ENCODE data around the gene OR2T3.
"Not testable (repeated sequence)": the region's sequence is repeated elsewhere in the genome, so short reads cannot be mapped to it uniquely, and the experiment has no call there.

OR2T3 gene, protein sequence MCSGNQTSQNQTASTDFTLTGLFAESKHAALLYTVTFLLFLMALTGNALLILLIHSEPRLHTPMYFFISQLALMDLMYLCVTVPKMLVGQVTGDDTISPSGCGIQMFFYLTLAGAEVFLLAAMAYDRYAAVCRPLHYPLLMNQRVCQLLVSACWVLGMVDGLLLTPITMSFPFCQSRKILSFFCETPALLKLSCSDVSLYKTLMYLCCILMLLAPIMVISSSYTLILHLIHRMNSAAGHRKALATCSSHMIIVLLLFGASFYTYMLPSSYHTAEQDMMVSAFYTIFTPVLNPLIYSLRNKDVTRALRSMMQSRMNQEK

DNA sequence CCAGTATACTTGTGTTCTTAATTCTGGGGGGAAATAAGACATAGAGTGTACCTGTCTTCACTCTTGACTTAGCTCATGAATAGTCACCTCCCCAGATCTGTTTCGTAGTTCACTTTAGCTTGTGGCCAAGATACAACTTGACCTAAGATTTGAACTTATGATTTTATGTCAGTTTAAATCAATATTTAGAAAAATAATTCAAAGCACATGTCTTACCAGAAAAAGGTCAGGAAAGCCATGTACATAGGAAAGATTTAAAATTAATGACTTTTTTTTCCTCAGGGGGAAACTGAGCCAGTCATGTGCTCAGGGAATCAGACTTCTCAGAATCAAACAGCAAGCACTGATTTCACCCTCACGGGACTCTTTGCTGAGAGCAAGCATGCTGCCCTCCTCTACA, at the start of gene OR2T3:
TSS of gene OR2T3 (plus strand) at position 301 of the 400 bp plus-strand sequence. CDS start at position 301, 0 bp downstream.
- not testable (repeated sequence) for DNase-seq (ENCODE audit: low read depth in 2 of 2)

DNA sequence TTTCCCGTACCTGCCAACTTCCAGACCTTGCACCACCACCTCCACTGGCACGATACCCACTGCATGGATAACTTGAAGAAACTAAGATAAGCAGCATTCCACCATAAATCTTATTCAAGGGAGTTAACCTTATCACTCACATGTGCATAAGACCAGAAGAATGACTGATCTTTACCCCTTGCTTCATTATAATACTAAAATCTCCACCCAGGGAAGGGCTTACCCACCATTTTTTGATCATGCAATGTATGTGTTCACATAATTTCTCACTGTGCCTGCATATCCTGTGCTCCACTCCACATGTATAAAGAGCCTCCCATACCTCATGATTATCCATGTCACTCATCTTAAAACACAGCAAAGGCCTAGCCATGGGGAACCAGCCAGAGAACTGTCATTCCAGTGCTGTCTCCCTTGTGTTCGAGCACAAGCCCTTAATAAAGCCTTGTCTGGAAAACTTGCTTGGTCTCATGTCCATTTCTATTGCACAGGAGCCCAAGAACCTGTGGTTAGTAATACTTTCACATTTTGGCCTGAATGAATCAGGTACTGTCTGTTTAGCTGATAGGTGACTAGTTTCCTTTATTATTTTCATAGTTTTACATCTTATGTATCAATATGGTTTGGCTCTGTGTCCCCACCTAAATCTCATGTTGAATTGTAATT, 45.5 kb upstream of the OR2T3 start:
- DNase-seq (ENCODE audit: low read depth in 2 of 2) = not testable (repeated sequence)

DNA sequence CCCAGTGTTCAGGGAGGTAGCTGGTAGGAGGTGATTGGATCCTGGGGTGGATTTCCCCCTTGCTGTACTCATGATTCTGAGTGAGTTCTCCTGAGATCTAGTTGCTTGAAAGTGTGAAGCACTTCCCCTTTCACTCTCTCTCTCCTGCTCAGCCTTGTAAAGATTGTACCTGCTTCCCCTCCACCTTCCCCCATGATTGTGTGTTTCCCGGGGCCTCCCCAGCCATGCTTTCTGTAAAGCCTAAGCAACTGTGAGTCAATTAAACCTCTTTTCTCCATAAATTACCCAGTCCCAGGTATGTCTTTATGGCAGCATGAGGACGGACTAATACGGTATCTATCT, 45.0 kb upstream of the OR2T3 start:
- DNase-seq (ENCODE audit: low read depth in 2 of 2) = not testable (repeated sequence)

DNA sequence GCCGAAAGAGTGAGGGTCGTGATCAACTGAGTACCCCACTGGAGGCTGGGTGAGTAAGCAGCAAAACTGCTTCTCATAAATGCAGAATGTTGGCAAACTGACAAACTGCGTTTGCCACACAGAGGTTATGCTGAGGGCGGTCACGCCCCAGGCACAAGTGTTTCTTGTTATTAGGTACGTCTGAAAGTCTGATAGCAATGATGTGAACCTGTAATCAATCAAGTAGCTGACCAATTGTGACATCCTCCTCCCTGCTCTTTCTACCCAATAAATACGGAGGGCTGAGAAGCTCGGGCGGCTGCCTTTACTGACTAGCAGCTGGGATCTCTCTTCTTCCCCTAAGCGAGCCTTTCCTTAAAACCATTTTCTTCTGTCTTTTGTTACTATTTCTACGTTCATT, 41.5 kb upstream of the OR2T3 start:
- not testable (repeated sequence) for DNase-seq (ENCODE audit: low read depth in 2 of 2)

DNA sequence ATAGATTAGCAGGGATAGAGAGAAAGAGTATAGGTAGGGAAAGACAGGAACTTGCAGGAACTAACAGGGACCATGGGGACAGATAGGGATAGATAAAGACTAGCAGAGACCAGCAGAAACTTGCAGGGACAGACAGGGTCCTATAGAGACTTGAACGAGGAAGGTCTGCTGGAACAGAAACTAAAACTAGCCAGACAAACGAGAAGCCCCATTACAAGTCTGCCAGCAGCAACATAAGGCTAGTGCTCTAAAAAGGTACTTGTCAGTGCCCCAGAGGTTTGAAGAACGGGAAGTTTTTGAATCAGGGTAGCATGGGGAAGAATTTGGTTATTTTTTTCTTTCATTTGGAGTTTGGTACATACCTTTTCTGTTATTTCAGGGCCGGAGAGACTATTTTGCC, 41.0 kb upstream of the OR2T3 start:
- DNase-seq (ENCODE audit: low read depth in 2 of 2) = not testable (repeated sequence)

DNA sequence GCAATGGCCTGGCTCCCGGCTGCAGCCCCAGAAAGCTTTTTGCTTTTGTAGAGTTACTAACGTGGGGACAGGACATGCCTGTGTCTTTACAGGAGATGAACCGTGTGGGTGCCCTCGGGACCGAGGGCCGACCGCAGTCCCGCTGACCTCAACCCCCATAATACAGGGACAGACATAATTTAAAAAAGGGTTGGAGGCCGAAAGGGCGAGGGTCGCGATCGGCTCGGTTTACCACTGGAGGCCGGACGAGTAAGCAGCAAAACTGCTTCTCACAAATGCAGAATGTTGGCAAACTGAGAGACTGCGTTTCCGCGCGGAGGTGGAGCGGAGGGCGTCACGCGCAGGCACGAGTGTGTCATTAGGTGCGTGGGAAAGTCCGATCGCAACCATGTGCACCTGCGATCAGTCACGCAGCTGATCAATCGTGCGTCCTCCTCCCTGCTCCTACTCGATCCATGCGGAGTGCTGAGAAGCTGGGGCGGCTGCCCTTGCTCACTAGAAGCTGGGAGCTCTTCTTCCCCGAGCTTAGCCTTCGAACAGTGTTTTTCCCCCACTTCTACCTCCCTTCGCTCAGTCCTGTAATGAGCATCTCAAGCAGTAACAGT, 39.2 kb upstream of the OR2T3 start:
- not testable (repeated sequence) for DNase-seq (ENCODE audit: low read depth in 2 of 2)

DNA sequence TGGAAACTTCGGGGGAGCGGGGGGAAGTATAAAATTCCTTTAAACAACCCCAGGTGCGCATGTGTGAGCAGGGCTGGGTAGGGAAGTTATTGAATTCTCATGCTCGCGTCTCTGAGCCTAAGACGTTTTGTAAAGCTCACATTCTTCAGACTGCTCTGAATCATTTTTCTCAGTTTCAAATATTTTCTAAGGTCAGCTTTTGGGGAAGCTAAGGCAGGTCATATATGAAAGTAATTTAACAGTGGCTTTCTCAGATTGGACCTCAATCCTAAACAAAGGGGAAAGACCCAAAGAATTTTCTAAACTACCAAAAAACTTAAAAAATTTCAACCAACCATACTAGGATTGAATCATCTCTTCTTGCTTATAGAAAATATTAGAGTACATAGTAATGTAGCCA, 38.2 kb upstream of the OR2T3 start:
- not testable (repeated sequence) for DNase-seq (ENCODE audit: low read depth in 2 of 2)

DNA sequence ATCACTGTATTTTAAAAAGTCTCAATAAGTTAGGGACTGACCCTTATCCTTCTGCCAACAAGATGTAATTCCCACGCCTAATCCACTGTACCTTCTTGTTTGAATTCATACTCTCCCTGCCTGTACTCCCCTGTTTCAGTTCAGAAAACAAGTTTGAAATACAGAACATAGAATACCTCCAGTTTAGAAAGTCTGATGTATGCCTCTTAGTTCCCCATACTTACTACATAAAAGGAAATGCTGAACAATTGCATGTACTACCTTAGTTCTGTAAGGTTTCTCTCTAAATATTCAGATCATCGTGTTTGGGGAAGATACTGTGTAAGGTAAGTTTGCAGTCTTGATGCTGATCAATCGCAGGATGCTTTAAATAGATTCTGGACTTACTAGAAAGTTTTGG, 36.8 kb upstream of the OR2T3 start:
- DNase-seq (ENCODE audit: low read depth in 2 of 2) = not testable (repeated sequence)

DNA sequence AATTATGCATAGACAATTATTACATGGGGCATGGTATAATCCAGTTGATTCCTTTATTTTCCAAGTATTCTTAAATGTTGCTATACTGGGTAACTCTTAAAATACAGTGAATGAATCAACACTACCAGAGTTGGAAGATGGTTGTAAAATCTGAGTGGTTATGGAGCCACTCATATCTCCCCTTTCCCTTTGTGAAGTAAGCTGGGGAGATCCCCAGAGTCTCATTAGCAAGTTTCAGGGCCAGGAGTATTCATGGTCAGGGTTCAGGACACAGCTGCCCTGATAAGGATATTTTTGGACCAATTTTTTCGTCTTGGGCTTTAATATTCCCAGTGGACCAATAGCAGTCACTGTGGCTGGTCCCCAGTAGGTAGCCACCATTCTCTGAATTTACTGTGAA, 34.5 kb upstream of the OR2T3 start:
- DNase-seq (ENCODE audit: low read depth in 2 of 2) = not testable (repeated sequence)

DNA sequence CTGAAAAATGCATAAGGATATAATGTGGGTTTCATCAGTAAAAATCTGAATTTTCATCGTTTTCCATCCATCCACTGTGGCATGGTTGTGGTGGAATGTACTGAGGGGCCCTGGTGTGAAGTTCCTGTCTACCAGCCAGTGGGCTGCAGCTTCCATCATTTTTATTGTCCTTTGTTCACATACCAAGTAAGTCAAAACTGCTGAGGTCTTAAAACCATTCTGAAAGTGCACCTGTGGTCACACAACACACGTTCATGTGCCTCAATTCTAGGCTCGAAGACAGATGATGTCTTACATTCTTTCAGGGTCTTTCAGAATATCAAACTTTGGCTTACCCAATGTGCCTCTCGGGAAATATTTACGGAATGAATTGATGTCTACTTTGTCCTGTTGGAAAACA, 33.9 kb upstream of the OR2T3 start:
- DNase-seq (ENCODE audit: low read depth in 2 of 2) = not testable (repeated sequence)

DNA sequence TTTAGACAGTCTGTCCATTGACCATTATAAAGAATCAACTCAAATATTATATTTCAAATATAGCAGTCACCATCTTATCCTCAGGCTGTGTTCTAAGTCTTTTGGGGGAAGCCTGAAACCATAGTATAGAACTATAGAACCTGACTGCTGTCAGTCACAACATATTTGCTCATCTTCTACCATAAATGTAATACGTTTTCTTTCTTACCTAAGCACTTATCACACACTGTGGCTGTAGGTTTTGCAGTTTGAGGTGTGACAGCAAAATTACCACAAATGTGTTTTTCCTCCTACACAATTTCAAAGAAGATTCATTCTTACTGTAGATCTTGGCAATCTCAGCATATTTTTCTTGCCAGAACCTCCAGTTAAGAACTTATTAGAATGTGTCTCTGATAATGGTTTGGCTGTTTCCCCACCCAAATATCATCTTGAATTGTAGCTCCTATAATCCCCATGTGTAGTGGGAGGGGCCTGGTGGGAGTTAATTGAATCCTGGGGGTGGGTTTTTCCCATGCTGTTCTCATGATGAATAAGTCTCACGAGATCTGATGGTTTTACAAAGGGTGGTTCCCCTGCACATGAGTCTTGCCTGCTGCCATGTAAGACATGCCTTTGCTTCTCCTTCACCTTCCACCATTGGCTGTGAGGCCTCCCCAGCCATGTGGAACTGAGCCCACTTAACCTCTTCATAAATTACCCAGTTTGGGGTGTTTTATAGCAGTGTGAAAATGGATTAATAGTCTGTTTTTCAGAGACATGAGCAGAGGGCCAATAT, 30.5 kb upstream of the OR2T3 start:
- not testable (repeated sequence) for DNase-seq (ENCODE audit: low read depth in 2 of 2)

DNA sequence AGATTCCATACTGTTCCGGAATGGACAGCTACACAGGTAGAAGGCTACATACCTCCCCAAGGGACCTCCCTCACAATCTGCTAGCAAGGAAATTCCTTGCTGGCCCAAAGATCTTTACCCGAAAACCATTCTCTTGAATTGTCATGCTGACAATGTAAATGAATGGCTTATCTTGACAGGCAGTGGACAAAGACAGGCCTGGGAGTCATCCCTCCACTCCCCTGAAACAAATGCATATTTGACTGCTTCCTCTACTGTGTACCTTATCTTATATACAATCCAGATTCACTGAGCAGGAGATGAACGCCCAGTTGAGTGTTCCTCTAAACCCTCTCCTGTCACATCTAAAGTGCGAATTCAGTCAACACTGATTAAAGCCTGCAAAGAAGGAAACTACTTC, 28.5 kb upstream of the OR2T3 start:
- not testable (repeated sequence) for DNase-seq (ENCODE audit: low read depth in 2 of 2)

DNA sequence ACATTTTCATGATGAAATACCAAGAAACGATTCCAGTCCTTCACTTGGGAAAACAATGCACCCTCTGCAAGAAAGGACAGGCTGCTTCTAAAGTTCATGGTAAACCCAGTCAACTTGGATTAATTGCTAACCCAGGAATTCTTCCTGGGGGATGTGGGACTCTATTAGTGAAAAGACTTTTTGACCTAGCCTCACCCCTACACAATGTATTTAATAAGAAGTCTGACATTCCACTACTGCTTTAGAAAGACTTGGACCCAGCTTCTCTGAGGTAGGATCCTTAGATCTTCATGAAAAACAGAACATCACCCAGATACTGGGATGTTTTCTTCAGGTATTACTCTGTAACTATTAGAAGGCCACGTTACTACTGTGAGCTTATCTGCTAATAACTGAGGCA, 27.8 kb upstream of the OR2T3 start, which contains the start of gene OR2T2:
TSS of gene OR2T2 (plus strand) at position 239 of the 400 bp plus-strand sequence. CDS start 7,161 bp downstream, outside the sequence.
- not testable (repeated sequence) for DNase-seq (ENCODE audit: low read depth in 2 of 2)

DNA sequence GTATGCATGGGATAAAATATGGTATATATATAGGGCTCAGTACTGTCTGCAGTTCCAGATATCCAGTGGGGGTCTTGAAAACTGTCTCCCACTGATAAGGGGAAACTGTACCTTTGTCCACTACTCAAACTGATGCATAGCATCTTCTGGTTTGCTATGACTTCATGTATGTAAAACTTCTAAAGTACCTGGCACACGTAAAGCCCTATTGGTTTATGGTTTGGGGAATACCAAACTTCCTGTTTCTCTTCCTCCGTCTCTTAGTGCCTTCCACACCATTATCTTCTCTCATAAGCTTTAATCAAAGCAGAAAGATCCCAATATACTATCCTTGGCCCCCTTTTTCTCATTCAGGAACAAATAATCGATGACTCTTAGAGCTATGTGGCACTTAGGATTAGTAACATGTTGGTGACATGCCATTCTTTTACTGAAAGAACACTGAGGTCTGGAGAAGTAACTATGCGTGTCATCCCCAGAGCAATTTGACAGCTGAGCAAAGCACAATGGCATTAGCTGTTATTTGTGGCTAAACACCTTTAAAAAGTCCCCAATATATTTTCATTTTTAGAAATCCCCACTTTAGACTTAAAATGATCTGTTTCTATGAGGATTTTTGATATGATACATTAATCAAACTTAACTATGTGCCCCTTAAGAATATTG, 24.6 kb upstream of the OR2T3 start:
- not testable (repeated sequence) for DNase-seq (ENCODE audit: low read depth in 2 of 2)

DNA sequence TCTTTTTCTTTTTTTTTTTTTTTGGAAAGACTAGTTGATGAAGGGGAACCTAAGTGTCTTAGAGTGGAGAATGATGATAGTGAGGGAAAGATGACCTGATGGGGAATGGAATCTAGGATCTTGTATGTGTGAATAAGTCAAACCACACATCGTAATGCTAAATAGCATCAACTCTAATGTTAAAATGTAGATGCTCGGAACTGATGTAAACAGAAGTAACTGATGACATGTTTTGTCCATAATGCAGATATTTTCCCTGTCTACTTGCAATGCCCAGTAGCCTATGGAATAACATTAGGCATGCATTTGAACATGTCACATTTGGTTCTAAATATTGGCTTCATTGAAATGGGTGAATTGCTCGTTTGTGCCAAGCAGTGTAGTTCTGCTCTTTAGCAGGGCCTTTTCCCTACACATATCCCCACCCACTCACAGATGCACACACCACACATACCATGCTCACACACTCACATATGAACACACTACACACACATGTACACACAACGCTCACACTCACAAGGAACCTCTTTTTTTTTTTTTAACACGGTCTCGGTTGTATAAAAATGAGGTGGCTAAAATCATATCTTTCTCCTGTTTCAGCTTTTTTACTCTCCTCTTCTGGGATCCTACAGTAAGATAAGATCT, 23.2 kb upstream of the OR2T3 start:
- DNase-seq (ENCODE audit: low read depth in 2 of 2) = not testable (repeated sequence)

DNA sequence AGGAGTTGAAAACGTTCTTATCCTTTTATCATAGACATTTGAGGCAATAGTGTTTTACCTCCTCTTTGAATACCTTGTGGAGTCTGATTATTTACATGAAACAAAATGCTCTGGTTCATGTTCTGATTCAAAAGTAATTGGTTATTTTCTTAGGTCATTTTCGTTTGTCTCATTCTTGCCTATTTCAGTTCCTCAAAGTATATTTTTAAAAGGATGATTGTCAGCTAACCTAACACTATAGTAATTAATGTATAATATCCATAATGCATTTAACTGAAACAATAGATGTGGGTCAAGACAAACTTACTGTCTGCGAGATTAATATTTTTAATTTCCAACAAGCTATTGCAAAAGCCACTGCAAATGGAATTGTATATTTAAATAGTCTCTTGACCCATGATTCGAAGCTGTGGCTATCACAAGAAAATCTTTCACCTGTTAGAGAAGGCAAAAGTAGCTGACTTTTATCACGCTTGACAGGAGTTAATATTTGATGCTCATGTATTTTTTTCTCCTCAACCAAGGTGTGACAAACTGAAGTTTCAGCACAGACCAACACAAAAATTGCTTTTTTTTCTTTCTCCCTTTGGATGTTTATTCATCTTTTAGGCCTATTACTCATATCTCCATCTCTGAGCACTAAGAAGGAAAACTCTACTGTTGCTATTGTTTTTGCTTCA, 22.5 kb upstream of the OR2T3 start:
- not testable (repeated sequence) for DNase-seq (ENCODE audit: low read depth in 2 of 2)

DNA sequence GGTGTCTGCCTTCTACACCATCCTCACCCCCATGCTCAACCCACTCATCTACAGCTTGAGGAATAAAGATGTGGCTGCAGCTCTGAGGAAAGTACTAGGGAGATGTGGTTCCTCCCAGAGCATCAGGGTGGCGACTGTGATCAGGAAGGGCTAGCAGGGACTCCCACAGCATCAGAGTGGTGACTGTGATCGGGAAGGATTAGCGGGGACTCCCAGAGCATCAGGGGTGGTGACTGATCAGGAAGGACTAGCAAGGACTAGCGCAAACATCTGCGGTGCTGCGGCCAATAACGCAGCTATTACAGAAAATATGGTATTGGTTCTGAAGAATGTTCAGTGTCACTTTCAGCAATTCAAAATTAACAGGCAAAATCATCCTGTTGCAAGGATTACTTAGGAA, 19.5 kb upstream of the OR2T3 start:
- not testable (repeated sequence) for DNase-seq (ENCODE audit: low read depth in 2 of 2)

DNA sequence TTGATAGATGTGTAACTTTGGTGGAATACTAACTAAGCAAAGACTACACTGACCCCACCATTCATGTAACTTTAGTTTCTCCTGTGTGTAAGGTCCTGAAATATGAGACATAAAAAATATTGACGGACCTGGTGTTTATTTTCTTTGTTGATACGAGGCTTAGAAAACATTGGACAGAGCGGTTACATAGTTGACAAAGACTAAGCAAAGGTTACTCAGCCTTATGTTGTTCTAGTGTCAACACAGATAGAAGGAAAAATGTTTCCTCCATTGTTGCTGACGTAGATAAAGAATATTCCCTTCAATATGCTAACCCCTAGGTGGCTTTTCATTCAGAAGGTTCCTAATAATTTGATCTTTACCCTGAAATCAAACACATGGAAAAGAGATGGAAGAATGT, 18.1 kb upstream of the OR2T3 start:
- DNase-seq (ENCODE audit: low read depth in 2 of 2) = not testable (repeated sequence)

DNA sequence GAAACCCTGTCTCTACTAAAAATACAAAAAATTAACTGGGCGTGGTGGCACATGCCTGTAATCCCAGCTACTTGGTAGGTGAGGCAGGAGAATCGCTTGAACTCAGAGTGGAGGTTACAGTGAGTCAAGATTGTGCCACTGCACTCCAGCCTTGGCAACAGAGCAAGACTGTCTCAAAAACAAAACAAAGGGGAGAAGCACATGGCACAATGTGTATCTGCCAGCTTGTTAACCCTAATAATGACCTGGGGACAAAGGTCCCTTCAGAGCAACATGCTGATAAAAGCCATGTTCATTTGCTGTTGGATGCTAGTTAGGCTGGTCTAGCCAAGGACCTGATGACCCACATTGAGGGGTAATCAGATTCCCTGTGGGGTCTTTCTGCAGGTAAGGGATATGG, 16.5 kb upstream of the OR2T3 start:
- DNase-seq (ENCODE audit: low read depth in 2 of 2) = not testable (repeated sequence)

DNA sequence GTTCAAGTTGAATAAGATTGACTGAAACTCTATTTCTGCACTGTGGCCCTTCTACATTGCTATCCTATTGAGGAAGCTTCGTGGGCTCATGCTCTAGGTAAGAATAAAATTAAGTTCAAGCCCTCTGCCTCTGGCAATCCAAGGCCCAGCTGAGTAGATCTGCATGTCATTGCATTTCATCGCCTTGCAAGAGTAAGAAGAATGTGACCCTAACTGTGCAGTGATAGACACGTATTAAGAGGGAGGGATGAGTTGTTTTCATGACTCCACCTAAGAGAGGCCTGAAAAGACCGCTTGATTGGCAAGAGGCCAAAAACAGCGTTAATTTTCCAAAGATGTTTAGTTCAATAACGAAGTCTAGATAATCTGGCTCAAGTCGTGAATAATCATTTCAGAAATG, 14.0 kb upstream of the OR2T3 start:
- not testable (repeated sequence) for DNase-seq (ENCODE audit: low read depth in 2 of 2)

Data from stimulated activated CD4-positive, alpha-beta T cell treated with anti-CD3 and anti-CD28 coated beads, Interleukin-15, amount 100 ng/mL, for 48 hours (primary cell).